Adrenal gland (tissue), 12 donors: ENCODE data around the gene SEC24D. TPM values are rescaled to one million over a fixed set of nuclear protein-coding genes. Genes with fewer than 3 reads are reported as not detected.

ENCODE experiments used
- DNase-seq, 7 donors: peaks; one replicate each; pipeline ENCODE4 v3.0.0-alpha.2; 2019 to 2020
- H3K27ac ChIP-seq, 5 donors: fragments of 200-600 bp; sonication (generic) in 4 of 5; 1 replicate in 3 of 5; 2 replicates in 2 of 5; pipeline versions ENCODE4 v1.5.1 to v1.8.0; 2016 to 2020; ENCODE audit warnings: mild to moderate bottlenecking in 1 of 5
- H3K27me3 ChIP-seq: fragments of 200-600 bp; 2 replicates; pipeline ENCODE4 v1.8.0; 2021
- H3K36me3 ChIP-seq, 2 donors: fragments of 200-600 bp; replicated peaks in 1 of 2; 1 replicate in 1 of 2; 2 replicates in 1 of 2; pipeline versions ENCODE4 v1.5.1 to v1.8.0; 2018 to 2022
- H3K4me1 ChIP-seq, 2 donors: fragments of 200-600 bp; replicated peaks in 1 of 2; 1 replicate in 1 of 2; 2 replicates in 1 of 2; pipeline versions ENCODE4 v1.5.1 to v1.8.0; 2018 to 2021
- H3K4me3 ChIP-seq, 4 donors: fragments of 200-600 bp; sonication (generic) in 3 of 4; one replicate each; pipeline ENCODE4 v1.5.1; 2016 to 2018
- H3K9me3 ChIP-seq, 3 donors: fragments of 200-600 bp; sonication (generic) in 1 of 3; replicated peaks in 1 of 3; 1 replicate in 2 of 3; 2 replicates in 1 of 3; pipeline versions ENCODE4 v1.5.1 to v1.8.0; 2016 to 2021
- CTCF ChIP-seq, 6 experiments: fragments of 450-650 bp in 4 of 6; fragments of 200-600 bp in 2 of 6; sonication (generic) in 1 of 6; IDR thresholded peaks; 1 replicate in 5 of 6; 2 replicates in 1 of 6; pipeline versions ENCODE4 v1.5.1 to v1.8.0; 2016 to 2021; ENCODE audit warnings: antibody characterized with exemption in 6 of 6, mild to moderate bottlenecking in 2 of 6, moderate library complexity in 1 of 6
- POLR2A ChIP-seq, 2 donors: fragments of 450-650 bp; IDR thresholded peaks; one replicate each; pipeline ENCODE4 v1.6.1; 2017; ENCODE audit warnings: antibody characterized with exemption in 2 of 2, mild to moderate bottlenecking in 2 of 2, moderate library complexity in 1 of 2
- WGBS, 4 donors: extraction: QIAGEN DNeasy Blood & Tissue Kit in 2 of 4; methylation state at CpG; one replicate each; pipeline versions ENCODE4 v1.1.5 to v1.1.7; 2013 to 2017; 5-methylcytosine and 5-hydroxymethylcytosine counted together
- intact Hi-C, 2 donors: fragments of 100-400 bp; cut with DNase I; formaldehyde crosslinking; loops; one replicate each; pipeline versions ENCODE4 v1.14.1 to v1.15.0; 2022 to 2023
- polyA plus RNA-seq, 3 donors: library from polyadenylated mRNA; stranded (reverse); fragments of 200-250 nt in 2 of 3; fragments of 350-450 nt in 1 of 3; fragmentation: Illumina TruSeq in 1 of 3; extraction: RNeasy Lipid Tissue Mini Kit (QIAGEN cat#74804) in 1 of 3; gene quantifications; one replicate each; pipeline ENCODE4 v1.2.3, GENCODE V29; 2013 to 2014
- total RNA-seq, 9 donors: library from RNA; depleted of rRNA in 4 of 9; stranded (reverse); fragments of >200 nt in 4 of 9; fragments of 120-200 nt in 1 of 9; fragmentation: NEBNext Ultra II Directional in 1 of 9; extraction: Animal tissue kit (Norgen Biotek cat#: 25700) in 1 of 9; gene quantifications; one replicate each; pipeline versions ENCODE4 v1.1.0 to v1.2.4, GENCODE V29; 2013 to 2023
- donor health status: healthy with polysubstance abuse.
- donor health status: Bipolar disorder and iron deficiency.
- donor health status: DM: yes; HTN: yes; CAD: no.
- donor health status: DM: no; HTN: no; CAD: no.
- donor health status: DM: no; HTN: no; CAD: no.
- donor health status: DM: yes; HTN: yes; CAD: no.

SEC24D gene
- total and polyA plus RNA-seq, 12 donors: 5.3 to 93.6 (median 33.8) TPM

GRCh38 chr4:118734491-118735205 lies 101.3 kb downstream of the SEC24D start:
- H3K9me3 ChIP-seq: no peaks in the 10 kb centered on the region
- no peak overlapping the region for H3K4me3 ChIP-seq
- peaks cover 0 to 74% of the 10 kb centered on the region in 2 donors for H3K36me3 ChIP-seq
- no peak for DNase-seq
- 74 to 89% (median 84%) methylated on average over 7 of the region's 7 CpGs for WGBS, 4 donors
- TF ChIP-seq CTCF (IDR thresholded peaks at IDR 0.05) (no peak), POLR2A (IDR thresholded peaks at IDR 0.05) (no peak)
- no peaks in the 10 kb centered on the region for H3K4me1 ChIP-seq
- no peaks in the 10 kb centered on the region for H3K27me3 ChIP-seq
- intact Hi-C loops: loop anchor here in 1 of 2 donors (10.0 kb wide), 1 partner anchor 240 kb away; no protein-coding TSS in a partner anchor
- no peak overlapping the region for H3K27ac ChIP-seq

- H3K36me3 ChIP-seq: peaks cover 0 to 75% of the 10 kb centered on the region in 2 donors
- TF ChIP-seq CTCF (IDR thresholded peaks at IDR 0.05) (no peak), POLR2A (IDR thresholded peaks at IDR 0.05) (no peak)
- H3K4me3 ChIP-seq: no peak overlapping the region
- no peak for DNase-seq
- H3K9me3 ChIP-seq: no peaks in the 10 kb centered on the region
- H3K4me1 ChIP-seq: no peaks in the 10 kb centered on the region
- no peak overlapping the region for H3K27ac ChIP-seq
- WGBS, 4 donors: 54 to 84% (median 67%) methylated on average over 3 of the region's 3 CpGs
- no peaks in the 10 kb centered on the region for H3K27me3 ChIP-seq
- intact Hi-C loops: loop anchor here in 1 of 2 donors (10.0 kb wide), 1 partner anchor 242 kb away; no protein-coding TSS in a partner anchor
Measured at GRCh38 chr4:118732591-118733330, 103.2 kb downstream of the SEC24D start.

- intact Hi-C loops: loop anchor here in 1 of 2 donors (10.0 kb wide), 1 partner anchor 244 kb away; no protein-coding TSS in a partner anchor
- Histone ChIP-seq H3K9me3 (no peaks in the 10 kb centered on the region), H3K36me3 (peaks cover 0 to 83% of the 10 kb centered on the region in 2 donors), H3K27me3 (no peaks in the 10 kb centered on the region), H3K4me1 (no peaks in the 10 kb centered on the region), H3K27ac (no peak overlapping the region), H3K4me3 (no peak overlapping the region)
- TF ChIP-seq POLR2A (IDR thresholded peaks at IDR 0.05): no peak
- TF ChIP-seq CTCF (IDR thresholded peaks at IDR 0.05): no peak
- DNase-seq: no peak
Measured at GRCh38 chr4:118730683-118731082, 105.2 kb downstream of the SEC24D start.
